Measurements from ENCODE around the gene GBF1. TPM values are rescaled to one million over a fixed set of nuclear protein-coding genes. Genes with fewer than 3 reads are reported as not detected.

Gene GBF1
- total and polyA plus RNA-seq, 2 experiments from 2014 or later, result 43.1 to 55.4 TPM

DNA sequence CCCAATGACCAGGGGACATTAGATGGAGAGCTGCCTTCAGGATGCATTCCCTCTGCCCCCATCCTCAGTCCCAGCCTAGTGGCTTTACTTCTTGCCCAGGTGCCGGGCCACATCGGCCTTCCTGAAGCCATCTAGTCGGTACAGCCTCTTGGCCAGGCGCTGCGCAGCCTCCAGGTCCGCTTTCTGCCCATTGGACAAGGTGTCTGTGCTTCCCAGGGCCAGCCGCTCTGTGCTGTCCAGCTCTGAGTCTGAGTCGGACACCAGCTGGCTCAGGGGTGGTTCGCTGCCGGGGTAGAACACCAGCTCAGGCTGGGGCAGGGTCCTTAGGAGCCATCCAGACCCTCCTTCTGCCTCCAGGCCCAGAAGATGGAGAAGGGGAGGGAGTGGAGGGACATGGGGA lies 167.0 kb downstream of the GBF1 start:
- H3K27me3 ChIP-seq, result peaks cover 38% of the 10 kb centered on the region
- no peaks in the 10 kb centered on the region for H3K79me2 ChIP-seq
- no peaks in the 10 kb centered on the region for H4K20me1 ChIP-seq (ENCODE audit: insufficient read depth, poor library complexity, severe bottlenecking)
- H3K27ac ChIP-seq, result no peak overlapping the region
- H3K4me1 ChIP-seq (ENCODE audit: insufficient read depth), result peaks cover 11% of the 10 kb centered on the region
- H3K4me3 ChIP-seq, result no peak overlapping the region
- no peaks in the 10 kb centered on the region for H3K9me3 ChIP-seq (ENCODE audit: low read depth)
- WGBS (ENCODE audit: low lambda C conversion rate, missing lambda C conversion rate), result 91% methylated on average over 10 of the region's 10 CpGs
- no peak for DNase-seq (ENCODE audit: low spot score)
- H3K4me2 ChIP-seq, result no peak overlapping the region
- no peaks in the 10 kb centered on the region for H3K9me2 ChIP-seq (replicated peaks; ENCODE audit: insufficient read depth)
- H3K36me3 ChIP-seq (replicated peaks; ENCODE audit: insufficient read depth, low read depth), result no peaks in the 10 kb centered on the region
- TF ChIP-seq, protein P1, sequence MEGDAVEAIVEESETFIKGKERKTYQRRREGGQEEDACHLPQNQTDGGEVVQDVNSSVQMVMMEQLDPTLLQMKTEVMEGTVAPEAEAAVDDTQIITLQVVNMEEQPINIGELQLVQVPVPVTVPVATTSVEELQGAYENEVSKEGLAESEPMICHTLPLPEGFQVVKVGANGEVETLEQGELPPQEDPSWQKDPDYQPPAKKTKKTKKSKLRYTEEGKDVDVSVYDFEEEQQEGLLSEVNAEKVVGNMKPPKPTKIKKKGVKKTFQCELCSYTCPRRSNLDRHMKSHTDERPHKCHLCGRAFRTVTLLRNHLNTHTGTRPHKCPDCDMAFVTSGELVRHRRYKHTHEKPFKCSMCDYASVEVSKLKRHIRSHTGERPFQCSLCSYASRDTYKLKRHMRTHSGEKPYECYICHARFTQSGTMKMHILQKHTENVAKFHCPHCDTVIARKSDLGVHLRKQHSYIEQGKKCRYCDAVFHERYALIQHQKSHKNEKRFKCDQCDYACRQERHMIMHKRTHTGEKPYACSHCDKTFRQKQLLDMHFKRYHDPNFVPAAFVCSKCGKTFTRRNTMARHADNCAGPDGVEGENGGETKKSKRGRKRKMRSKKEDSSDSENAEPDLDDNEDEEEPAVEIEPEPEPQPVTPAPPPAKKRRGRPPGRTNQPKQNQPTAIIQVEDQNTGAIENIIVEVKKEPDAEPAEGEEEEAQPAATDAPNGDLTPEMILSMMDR (IDR thresholded peaks at IDR 0.05; ENCODE audit: poor library complexity), result no peak
- no peak for TF ChIP-seq EZH2 (IDR thresholded peaks at IDR 0.05; ENCODE audit: borderline replicate concordance)
- no peak for TF ChIP-seq EZH2phosphoT487 (IDR thresholded peaks at IDR 0.05; ENCODE audit: low read depth, severe bottlenecking, unreplicated experiment)
- no peak overlapping the region for H2AFZ ChIP-seq

DNA sequence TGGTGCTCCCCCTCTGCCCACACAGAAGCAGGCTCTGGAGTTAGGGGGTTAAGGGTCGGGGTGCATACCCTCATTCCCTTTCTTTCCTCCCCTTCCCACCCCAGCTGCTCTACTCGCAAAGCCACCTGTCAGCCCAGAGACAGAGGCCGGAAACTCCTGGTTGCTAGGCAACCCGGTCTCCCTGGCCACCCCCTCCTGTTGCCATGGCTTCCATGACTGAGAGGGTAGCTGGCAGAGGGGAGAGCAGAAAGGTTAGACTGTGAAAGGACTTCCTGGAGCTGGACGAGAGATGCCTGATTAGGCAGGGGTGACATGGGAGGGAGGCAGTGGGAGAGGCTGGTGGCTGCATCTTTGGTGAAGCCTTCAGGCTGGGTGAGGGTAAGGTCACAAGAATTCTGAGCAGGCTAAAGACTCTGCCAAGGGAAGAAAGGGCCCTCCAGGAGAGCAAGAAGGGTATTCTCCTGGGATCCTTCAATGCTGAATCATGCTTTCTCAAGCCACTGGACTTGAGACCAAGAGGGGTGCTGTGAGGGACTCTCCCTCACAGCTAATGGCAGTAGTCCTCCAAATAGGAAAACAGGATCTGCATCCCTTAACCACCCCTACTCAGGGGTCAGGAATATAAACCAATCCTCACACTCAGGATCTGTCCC lies 167.8 kb downstream of the GBF1 start:
- TF ChIP-seq EZH2phosphoT487 (IDR thresholded peaks at IDR 0.05; ENCODE audit: low read depth, severe bottlenecking, unreplicated experiment) (no peak), EZH2 (IDR thresholded peaks at IDR 0.05; ENCODE audit: borderline replicate concordance) (no peak)
- TF ChIP-seq, protein P1 (IDR thresholded peaks at IDR 0.05; ENCODE audit: poor library complexity), result no peak
- H3K4me3 ChIP-seq, result no peak overlapping the region
- peaks cover 11% of the 10 kb centered on the region for H3K4me1 ChIP-seq (ENCODE audit: insufficient read depth)
- DNase-seq (ENCODE audit: low spot score), result no peak
- no peak overlapping the region for H2AFZ ChIP-seq
- H3K4me2 ChIP-seq, result no peak overlapping the region
- no peaks in the 10 kb centered on the region for H4K20me1 ChIP-seq (ENCODE audit: insufficient read depth, poor library complexity, severe bottlenecking)
- H3K36me3 ChIP-seq (replicated peaks; ENCODE audit: insufficient read depth, low read depth), result no peaks in the 10 kb centered on the region
- no peaks in the 10 kb centered on the region for H3K9me2 ChIP-seq (replicated peaks; ENCODE audit: insufficient read depth)
- no peaks in the 10 kb centered on the region for H3K9me3 ChIP-seq (ENCODE audit: low read depth)
- no peaks in the 10 kb centered on the region for H3K79me2 ChIP-seq
- WGBS (ENCODE audit: low lambda C conversion rate, missing lambda C conversion rate), result 54% methylated on average over 5 of the region's 5 CpGs
- no peak overlapping the region for H3K27ac ChIP-seq
- H3K27me3 ChIP-seq, result peaks cover 36% of the 10 kb centered on the region

DNA sequence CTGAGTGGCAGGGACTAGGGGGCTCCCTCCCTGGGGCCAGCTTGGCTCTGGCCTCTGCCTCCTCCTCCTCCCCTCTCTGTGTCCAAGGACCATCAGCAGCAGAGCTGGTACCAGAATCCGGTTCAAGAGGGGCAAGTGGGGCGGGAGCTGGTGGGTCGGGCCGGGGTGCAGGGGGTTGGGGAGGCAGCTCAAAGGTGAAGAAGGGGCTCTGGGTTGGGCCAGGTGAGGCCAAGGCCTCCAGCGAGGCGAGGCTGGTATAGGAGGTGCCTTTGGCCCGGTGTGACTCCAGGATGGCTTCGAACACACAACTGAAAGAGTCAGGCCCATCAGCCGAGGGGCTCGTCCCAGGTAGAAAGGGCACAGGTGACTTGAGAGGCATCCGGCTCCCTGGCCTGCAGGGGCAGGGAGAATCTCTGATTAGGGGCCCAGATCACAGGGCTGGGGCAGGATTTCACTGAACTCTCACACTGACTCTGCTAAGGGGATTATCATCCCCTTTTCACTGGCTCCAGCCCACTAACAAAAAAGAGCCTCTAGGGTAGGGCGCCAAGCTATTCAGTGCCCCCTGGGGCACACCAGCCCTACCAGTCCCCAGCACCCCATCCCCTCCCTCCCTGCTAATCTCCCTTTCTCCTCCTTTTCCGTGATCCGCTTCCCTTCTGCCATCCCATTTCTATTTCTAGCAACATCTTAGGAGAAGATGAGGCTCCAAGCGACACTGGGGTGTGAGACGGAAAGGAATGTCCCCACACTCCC lies 168.7 kb downstream of the GBF1 start:
- Histone ChIP-seq H4K20me1 (ENCODE audit: insufficient read depth, poor library complexity, severe bottlenecking) (no peaks in the 10 kb centered on the region), H3K79me2 (no peaks in the 10 kb centered on the region), H3K4me1 (ENCODE audit: insufficient read depth) (peaks cover 8% of the 10 kb centered on the region), H3K27me3 (peaks cover 36% of the 10 kb centered on the region), H3K4me3 (no peak overlapping the region), H3K27ac (no peak overlapping the region), H2AFZ (no peak overlapping the region), H3K4me2 (no peak overlapping the region), H3K9me2 (replicated peaks; ENCODE audit: insufficient read depth) (no peaks in the 10 kb centered on the region), H3K9me3 (ENCODE audit: low read depth) (no peaks in the 10 kb centered on the region), H3K36me3 (replicated peaks; ENCODE audit: insufficient read depth, low read depth) (no peaks in the 10 kb centered on the region)
- no peak for DNase-seq (ENCODE audit: low spot score)
- WGBS (ENCODE audit: low lambda C conversion rate, missing lambda C conversion rate), result 83% methylated on average over 13 of the region's 16 CpGs
- no peak for TF ChIP-seq EZH2phosphoT487 (IDR thresholded peaks at IDR 0.05; ENCODE audit: low read depth, severe bottlenecking, unreplicated experiment)
- TF ChIP-seq, protein P1 (IDR thresholded peaks at IDR 0.05; ENCODE audit: poor library complexity), result no peak
- TF ChIP-seq EZH2 (IDR thresholded peaks at IDR 0.05; ENCODE audit: borderline replicate concordance), result no peak

All from hepatocyte (in vitro differentiated cells).